ACHN (cell line): Measurements from ENCODE around the gene CORIN.

Experiments
- DNase-seq: peaks from one replicate; pipeline ENCODE4 v3.0.0-alpha.2; 2015
- in situ Hi-C: cut with HindIII; loops from 2 replicates; pipeline ENCODE4 v1.10.0; 2017; ENCODE audit warnings: low sequenced_read_pairs, low pct_ligation_motif_present, low pct_unique_long_range_greater_than_20kb

Gene CORIN

GRCh38 chr4:47640911-47641310, 197.0 kb downstream of the CORIN start:
- in situ Hi-C loops = no loop called here
- no peak for DNase-seq

GRCh38 chr4:47639531-47639930, 198.3 kb downstream of the CORIN start:
- in situ Hi-C loops = no loop called here
- DNase-seq = no peak

- no peak for DNase-seq
- in situ Hi-C loops = no loop called here
These were observed 206.7 kb downstream of the CORIN start for GRCh38 chr4:47631161-47631560.

DNA sequence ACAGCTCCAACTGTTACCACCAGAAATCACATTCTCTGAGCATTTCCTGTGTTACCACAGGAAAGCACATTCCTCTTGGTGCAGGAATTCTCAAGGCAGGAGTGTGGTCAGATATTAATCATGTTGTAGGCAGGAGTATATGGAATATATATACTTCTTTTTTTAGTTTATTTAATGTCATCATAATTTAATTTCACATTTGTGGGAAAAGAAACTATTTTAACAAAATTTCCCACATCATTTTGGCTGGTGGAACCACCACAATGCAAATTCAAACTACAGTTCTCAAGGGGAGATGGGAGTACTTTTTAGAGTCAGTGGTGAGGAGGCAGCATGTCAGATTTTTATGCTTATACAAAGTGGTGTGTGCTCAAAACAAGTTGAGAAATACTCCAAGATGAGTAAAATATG, 213.8 kb downstream of the CORIN start:
- no peak for DNase-seq
- in situ Hi-C loops = no loop called here

DNA sequence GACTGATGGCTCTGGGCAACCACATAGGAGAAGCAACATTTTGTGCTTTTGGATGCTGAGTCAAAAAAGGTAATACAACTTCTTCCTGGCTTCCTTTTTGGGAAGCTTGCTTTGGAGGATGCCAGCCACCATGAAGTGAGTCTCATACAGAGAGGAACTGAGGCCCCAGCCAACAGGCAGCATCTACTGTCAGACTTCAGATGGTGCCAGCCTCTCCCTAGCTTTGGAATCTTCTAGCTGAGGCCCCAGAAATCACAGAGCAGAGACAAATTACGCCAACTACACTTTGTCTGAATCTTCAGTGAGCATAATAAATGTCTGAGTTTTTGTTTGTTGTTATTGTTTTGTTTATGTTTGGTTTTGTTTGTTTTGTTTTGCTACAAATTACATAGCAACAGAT, 216.7 kb downstream of the CORIN start:
- in situ Hi-C loops = no loop called here
- no peak for DNase-seq

DNA sequence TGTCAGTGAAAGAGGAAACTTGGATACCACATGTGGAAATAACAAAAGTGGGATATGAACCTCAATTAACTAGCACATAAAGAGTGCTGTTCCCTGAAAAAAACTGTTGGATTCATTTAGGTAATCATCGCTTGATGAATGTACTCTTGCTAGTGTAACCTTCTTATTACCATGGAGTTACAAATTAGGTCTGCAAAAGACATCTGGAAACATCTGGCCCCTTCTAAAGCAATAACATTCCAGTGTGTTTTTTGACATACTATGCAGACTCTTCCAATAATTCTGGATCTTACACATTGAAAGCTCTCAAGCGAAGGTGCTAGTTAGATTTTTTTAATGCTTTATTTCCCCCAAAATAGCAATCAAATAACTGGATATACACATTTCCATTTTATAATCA, 218.2 kb downstream of the CORIN start:
- no peak for DNase-seq
- in situ Hi-C loops = no loop called here

DNA sequence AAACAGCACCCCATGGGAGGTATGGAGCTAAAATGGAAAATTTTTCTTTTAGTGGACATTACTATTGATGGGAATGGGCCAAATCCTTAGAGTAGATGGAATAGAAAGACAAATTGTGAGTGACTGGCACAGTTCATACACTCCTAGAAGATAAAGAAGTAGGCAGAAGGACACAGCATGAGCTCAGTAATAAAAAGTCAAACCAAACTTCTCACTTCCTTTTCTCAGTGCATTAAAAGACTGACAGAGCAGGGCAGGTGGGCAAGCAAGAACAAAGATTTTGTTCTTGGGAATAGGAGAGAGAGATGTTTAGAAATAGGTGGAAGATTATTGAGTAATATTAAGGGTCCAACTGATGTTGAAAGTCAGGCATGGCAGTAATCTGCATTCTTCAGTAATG, 220.3 kb downstream of the CORIN start:
- no peak for DNase-seq
- in situ Hi-C loops = no loop called here

- DNase-seq = no peak
- in situ Hi-C loops = no loop called here
These were observed 222.5 kb downstream of the CORIN start for GRCh38 chr4:47615385-47615784.

DNA sequence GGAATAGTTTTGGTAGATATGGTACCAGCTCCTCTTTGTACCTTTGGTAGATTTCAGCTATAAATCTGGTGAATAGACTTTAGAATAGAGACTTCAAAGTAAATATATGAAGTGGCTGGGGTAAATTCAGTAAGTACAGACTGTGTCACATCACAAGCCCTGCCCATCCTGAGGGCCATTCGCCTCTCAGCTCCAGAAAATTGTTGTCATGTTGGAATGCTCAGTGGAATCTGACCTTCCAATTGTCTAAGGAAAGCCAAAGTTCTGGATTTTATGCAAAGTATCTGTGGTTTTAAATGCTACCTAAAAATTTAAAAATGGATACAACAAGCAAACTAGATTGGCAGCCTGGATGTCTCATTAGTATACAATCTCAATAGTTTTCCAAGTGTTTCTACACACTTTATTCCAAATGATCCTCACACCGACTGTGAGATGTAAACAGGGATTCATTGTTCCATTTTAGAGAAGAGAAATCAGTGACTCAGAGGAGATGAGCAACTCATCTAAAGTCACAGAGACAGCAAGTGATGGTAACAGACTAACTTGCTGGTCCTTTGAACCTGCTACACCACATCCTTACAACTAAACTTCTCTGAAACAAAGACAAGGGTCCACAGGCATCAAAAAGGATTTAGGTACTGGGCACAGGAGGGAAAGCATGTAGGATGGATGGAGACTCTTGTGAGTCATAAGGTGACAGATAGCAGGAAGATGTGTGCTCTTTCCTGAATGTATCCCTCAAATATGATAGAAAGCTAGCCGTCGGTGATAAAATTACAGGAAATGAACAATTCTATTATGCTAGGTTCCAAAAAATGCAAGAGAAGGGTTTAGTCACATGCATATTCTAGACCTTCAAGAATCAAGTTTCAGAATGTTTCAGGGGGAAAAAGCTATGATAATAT, 225.5 kb downstream of the CORIN start:
- DNase-seq = no peak
- in situ Hi-C loops = no loop called here

DNA sequence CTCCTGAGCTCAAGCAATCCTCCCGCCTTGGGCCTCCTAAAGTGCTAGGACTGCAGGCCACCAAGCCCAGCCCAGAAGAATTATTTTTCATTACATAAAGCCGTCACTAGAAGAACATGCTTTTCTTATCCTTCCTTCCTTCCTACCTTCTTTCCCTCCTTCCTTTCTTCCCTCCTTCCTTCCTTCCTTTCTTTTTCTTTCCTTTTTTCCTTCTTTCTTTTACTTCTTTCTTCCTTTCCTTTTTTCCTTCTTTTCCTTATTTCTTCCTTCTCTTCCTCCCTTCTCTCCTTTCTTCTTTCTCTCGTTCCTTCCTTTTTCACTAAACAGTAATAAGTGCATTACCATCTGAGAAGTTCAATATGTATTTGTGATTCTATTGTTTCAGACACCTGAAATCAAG, 231.4 kb downstream of the CORIN start:
- in situ Hi-C loops = no loop called here
- no peak for DNase-seq

GRCh38 chr4:47598896-47599295, 239.0 kb downstream of the CORIN start:
- in situ Hi-C loops = no loop called here
- DNase-seq = no peak

- no peak for DNase-seq
- in situ Hi-C loops = no loop called here
These were observed 239.5 kb downstream of the CORIN start for GRCh38 chr4:47598320-47598719.

DNA sequence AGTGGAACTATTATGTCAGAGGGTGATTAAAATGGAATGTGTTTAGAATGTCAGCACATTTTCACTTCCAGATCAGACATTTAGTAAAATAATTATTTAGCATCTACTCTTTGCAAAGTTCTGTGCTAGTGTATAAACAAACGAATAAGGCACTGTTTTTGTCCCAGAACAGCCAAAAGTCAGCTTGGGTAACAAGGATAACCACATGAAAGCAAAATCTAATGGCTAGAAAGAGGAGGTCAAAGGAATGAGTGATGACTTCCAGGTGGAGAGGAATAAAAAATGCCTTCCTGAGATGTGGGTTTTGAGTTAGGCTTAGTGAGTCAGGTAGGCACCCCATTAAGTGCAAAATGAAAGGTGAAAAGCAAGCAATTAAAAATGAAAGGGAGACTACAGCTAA, 240.2 kb downstream of the CORIN start:
- DNase-seq = no peak
- in situ Hi-C loops = no loop called here

DNA sequence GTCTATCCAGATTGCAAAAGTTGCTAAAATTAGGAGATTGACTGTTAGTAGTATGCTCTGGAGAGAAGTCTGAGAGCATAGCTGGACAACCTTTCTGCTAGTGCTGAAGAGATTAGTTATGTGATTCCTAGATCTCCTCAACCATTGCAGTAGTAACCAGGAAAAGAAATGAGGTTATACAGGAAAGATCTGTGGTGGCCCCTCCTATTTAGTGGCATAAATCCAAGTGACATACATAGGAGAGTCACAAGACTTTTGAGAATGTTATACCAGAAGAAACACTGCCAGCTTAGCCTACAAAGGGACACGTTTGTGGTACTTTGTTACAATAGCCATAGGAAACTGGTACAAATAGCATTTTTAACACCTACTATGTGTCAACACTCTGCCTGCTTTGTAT, 247.5 kb downstream of the CORIN start:
- in situ Hi-C loops = no loop called here
- DNase-seq = no peak

GRCh38 chr4:47579235-47579634, 258.6 kb downstream of the CORIN start:
- in situ Hi-C loops = no loop called here

GRCh38 chr4:47577779-47578553, 259.9 kb downstream of the CORIN start:
- DNase-seq = no peak
- in situ Hi-C loops = no loop called here

More at GRCh38 chr4:47579235-47579634, 258.6 kb downstream of the CORIN start:
- DNase-seq = no peak

GRCh38 chr4:47572981-47573380, 264.9 kb downstream of the CORIN start:
- in situ Hi-C loops = no loop called here
- no peak for DNase-seq

DNA sequence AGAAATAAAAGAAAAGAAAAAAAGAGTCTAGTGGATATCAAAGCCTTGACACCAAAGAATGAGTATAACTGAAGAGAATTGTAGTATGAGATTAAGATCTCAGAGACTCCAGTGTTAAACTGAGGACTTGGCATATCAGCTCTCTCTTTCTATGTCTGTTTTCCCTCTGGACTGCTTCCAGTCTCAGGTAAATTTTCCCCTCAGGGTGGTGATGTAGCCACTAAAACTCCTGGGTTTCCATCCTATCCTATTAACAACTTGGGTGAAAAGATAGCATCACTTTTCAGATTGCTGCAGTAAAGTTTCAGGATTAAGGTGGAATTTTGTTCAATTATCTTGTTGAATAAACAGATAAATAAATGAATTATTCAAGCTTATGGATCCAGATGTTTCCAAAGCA, 267.1 kb downstream of the CORIN start:
- in situ Hi-C loops = no loop called here
- no peak for DNase-seq

DNA sequence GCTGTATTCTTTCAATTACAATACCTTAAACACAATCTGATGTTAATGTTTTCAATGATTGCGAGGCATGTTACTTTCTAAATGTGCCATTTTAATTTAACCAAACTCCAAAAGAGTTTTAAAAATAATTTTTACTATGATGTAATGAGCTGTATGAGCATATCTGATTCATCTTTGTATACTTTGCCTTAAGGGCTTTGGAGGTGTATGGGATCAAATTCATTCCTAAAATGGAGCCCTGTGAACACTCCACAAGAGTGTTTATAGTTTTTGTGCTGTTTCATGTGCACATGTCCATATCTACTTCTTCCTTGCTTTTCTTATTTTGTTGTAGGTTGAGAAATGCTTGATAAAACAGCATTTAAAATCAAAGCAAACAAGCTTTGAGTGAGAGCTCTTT, 270.4 kb downstream of the CORIN start:
- in situ Hi-C loops = no loop called here

DNA sequence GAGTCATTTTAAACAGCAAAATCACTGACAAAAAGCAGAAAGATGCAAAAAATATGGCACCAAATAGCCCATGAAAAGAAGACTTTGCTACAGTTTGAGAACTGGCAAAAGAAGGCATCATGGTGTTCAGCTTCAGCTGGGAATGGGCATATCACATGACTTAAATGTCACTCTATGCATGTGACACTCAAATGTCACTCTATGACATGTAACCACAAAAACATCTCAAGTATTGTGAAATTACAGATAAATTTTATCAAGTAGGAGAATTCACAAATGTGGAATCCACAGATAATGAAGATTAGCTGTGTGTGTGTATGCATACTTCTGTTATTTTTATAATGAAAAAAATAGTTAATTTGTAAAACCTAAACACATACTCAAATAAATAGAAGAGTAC, 270.9 kb downstream of the CORIN start:
- in situ Hi-C loops = no loop called here
- no peak for DNase-seq

More for the DNA sequence above, 270.4 kb downstream of the CORIN start:
- no peak for DNase-seq
